Endodermal cell (in vitro differentiated cells): Measurements from ENCODE around the gene PNRC1. TPM values are rescaled to one million over a fixed set of nuclear protein-coding genes. Genes with fewer than 3 reads are reported as not detected.

Experiments used
- DNase-seq: peaks from one replicate; pipeline ENCODE4 v3.0.0-alpha.2; 2017
- H3K27ac ChIP-seq: 2 replicates; pipeline ENCODE4 v1.5.1; 2013; ENCODE audit warnings: mild to moderate bottlenecking, low read depth, low read length, moderate library complexity
- H3K27me3 ChIP-seq: 2 replicates; pipeline ENCODE4 v1.6.1; 2013; ENCODE audit warnings: mild to moderate bottlenecking, low read length, moderate library complexity; ENCODE audit not compliant: insufficient read depth, control insufficient read depth, poor library complexity, severe bottlenecking
- H3K36me3 ChIP-seq: 2 replicates; pipeline ENCODE4 v1.7.0; 2013; ENCODE audit warnings: mild to moderate bottlenecking, low read length, moderate library complexity; ENCODE audit not compliant: control insufficient read depth, insufficient read depth
- H3K4me1 ChIP-seq: one replicate; pipeline ENCODE4 v1.7.0; 2013; ENCODE audit warnings: low read length; ENCODE audit not compliant: control insufficient read depth, insufficient read depth
- H3K4me3 ChIP-seq: 2 replicates; pipeline ENCODE4 v1.5.1; 2013; ENCODE audit warnings: mild to moderate bottlenecking, low read length, moderate library complexity
- H3K9ac ChIP-seq: 2 replicates; pipeline ENCODE4 v1.6.1; 2013; ENCODE audit warnings: mild to moderate bottlenecking, low read length, moderate library complexity; ENCODE audit not compliant: poor library complexity, severe bottlenecking; ENCODE audit errors: extremely low read depth
- H3K9me3 ChIP-seq: 2 replicates; pipeline ENCODE4 v1.6.1; 2013; ENCODE audit warnings: mild to moderate bottlenecking, low read length, moderate library complexity; ENCODE audit not compliant: control insufficient read depth
- H3K27ac Mint-ChIP-seq: 2 replicates; pipeline ENCODE4 v1.8.0; 2020; ENCODE audit warnings: mixed read lengths
- H3K27me3 Mint-ChIP-seq: 2 replicates; pipeline ENCODE4 v1.8.0; 2021; ENCODE audit warnings: mild to moderate bottlenecking, mixed read lengths; ENCODE audit not compliant: insufficient read depth
- H3K36me3 Mint-ChIP-seq: 2 replicates; pipeline ENCODE4 v1.8.0; 2020; ENCODE audit warnings: low read depth, mixed read lengths
- H3K4me1 Mint-ChIP-seq: 2 replicates; pipeline ENCODE4 v1.8.0; 2020; ENCODE audit warnings: mixed read lengths
- H3K4me3 Mint-ChIP-seq: 2 replicates; pipeline ENCODE4 v1.8.0; 2020; ENCODE audit warnings: mild to moderate bottlenecking, moderate library complexity, mixed read lengths
- H3K9me3 Mint-ChIP-seq: 2 replicates; pipeline ENCODE4 v1.8.0; 2020; ENCODE audit warnings: mild to moderate bottlenecking, mixed read lengths
- WGBS, 2 experiments: methylation state at CpG; one replicate each; pipeline versions ENCODE4 v1.1.5 to v1.1.7; 2013; ENCODE audit warnings: missing lambda C conversion rate in 2 of 2, mixed read lengths in 1 of 2; ENCODE audit not compliant: insufficient coverage in 1 of 2, insufficient read length in 1 of 2; 5-methylcytosine and 5-hydroxymethylcytosine counted together
- total RNA-seq, 2 donors: library from RNA; stranded (reverse); fragmentation: NEBNext Ultra II Directional in 1 of 2; extraction: Animal tissue kit (Norgen Biotek cat#: 25700) in 1 of 2; gene quantifications; 2 replicates in 1 of 2; 3 replicates in 1 of 2; pipeline ENCODE4 v1.2.1, GENCODE V29; 2021
- TF ChIP-seq, protein P1 (sequence below): fragments of 200-600 bp; sonication (generic); conservative IDR thresholded peaks from 2 replicates; pipeline ENCODE4 v1.5.0; 2021; ENCODE audit warnings: antibody characterized with exemption, mild to moderate bottlenecking

PNRC1 gene
- total RNA-seq, 2 donors from 2014 or later: 105 to 118 TPM

DNA sequence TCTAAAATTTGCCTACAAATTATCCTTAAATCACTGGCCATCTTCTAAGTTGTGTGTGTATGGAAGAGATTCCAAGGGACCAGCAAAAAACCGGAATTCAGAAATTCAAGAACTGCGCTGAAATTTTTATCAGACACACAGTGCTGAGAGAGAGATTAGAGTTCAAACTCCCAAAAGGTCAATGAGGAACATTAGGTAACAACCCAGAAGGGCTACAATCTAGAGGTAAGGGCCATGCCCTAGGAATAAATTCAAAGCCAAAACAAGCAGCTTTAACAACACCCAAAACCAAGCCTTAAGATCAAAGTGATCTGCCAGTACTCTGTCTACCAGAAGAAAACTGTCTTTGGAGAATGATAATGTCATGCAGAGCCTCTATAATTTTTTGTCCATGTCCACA, 19.6 kb downstream of the PNRC1 start:
- Histone ChIP-seq H3K4me1 (no peaks in the 10 kb centered on the region), H3K27me3 (no peaks in the 10 kb centered on the region), H3K27ac (no peak overlapping the region), H3K9me3 (peaks cover 2% of the 10 kb centered on the region), H3K4me3 (no peak overlapping the region), H3K9ac (no peak overlapping the region), H3K36me3 (peaks cover 28% of the 10 kb centered on the region)
- no peak for DNase-seq
- H3K36me3 Mint-ChIP-seq: peaks cover 28% of the 10 kb centered on the region
- no peak overlapping the region for H3K27ac Mint-ChIP-seq
- H3K9me3 Mint-ChIP-seq: no peaks in the 10 kb centered on the region
- no peak overlapping the region for H3K4me3 Mint-ChIP-seq
- H3K27me3 Mint-ChIP-seq: no peaks in the 10 kb centered on the region
- 94 to 97% methylated on average over 2 of the region's 2 CpGs for WGBS, 2 experiments
- H3K4me1 Mint-ChIP-seq: no peaks in the 10 kb centered on the region
- TF ChIP-seq, protein P1, sequence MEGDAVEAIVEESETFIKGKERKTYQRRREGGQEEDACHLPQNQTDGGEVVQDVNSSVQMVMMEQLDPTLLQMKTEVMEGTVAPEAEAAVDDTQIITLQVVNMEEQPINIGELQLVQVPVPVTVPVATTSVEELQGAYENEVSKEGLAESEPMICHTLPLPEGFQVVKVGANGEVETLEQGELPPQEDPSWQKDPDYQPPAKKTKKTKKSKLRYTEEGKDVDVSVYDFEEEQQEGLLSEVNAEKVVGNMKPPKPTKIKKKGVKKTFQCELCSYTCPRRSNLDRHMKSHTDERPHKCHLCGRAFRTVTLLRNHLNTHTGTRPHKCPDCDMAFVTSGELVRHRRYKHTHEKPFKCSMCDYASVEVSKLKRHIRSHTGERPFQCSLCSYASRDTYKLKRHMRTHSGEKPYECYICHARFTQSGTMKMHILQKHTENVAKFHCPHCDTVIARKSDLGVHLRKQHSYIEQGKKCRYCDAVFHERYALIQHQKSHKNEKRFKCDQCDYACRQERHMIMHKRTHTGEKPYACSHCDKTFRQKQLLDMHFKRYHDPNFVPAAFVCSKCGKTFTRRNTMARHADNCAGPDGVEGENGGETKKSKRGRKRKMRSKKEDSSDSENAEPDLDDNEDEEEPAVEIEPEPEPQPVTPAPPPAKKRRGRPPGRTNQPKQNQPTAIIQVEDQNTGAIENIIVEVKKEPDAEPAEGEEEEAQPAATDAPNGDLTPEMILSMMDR: no peak

DNA sequence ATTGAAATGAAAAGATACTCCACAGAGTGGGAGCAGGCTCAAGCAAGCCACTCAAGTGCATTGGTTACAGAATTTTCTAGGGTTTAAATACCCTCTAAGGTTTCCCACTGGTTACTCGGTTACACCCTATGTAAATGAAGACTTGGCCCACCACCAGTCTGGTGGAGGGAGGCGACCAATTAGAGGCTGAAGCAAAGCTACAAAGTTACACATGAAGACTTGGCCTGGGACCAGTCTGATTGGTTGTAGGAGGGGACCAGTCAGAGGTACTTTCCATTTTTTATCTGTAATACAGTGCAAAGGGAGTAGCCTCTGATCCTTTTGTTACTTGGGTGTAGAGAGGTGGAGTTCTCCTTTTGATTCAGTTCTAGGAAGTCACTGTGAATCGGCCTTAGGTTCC, 29.7 kb downstream of the PNRC1 start:
- no peak for DNase-seq
- Histone ChIP-seq H3K27me3 (no peaks in the 10 kb centered on the region), H3K9me3 (no peaks in the 10 kb centered on the region), H3K36me3 (peaks cover 17% of the 10 kb centered on the region), H3K27ac (no peak overlapping the region), H3K9ac (no peak overlapping the region), H3K4me1 (no peaks in the 10 kb centered on the region), H3K4me3 (no peak overlapping the region)
- H3K9me3 Mint-ChIP-seq: no peaks in the 10 kb centered on the region
- peaks cover 2% of the 10 kb centered on the region for H3K36me3 Mint-ChIP-seq
- no peaks in the 10 kb centered on the region for H3K27me3 Mint-ChIP-seq
- TF ChIP-seq, protein P1: no peak
- H3K4me1 Mint-ChIP-seq: no peaks in the 10 kb centered on the region
- H3K4me3 Mint-ChIP-seq: no peak overlapping the region
- WGBS, 2 experiments: 93 to 100% methylated on average over 2 to 3 of the region's 3 CpGs
- H3K27ac Mint-ChIP-seq: no peak overlapping the region

DNA sequence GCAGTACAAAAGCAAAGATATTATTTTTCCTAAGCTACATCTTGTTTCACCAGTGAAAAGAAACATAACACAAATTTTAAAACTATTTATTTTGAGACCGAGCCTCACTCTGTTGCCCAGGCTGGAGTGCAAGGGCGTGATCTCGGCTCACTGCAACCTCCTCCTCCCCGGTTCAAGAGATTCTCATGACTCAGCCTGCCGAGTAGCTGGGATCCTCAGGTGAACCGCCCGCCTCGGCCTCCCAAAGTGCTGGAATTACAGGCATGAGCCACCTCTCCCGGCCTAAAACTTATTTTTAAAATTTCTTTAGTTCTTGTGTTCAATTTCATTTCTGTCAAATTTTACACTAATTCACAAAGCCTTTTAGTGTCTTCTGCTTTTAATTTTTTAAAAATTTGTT, 31.4 kb downstream of the PNRC1 start:
- Histone ChIP-seq H3K27me3 (no peaks in the 10 kb centered on the region), H3K9me3 (no peaks in the 10 kb centered on the region), H3K9ac (no peak overlapping the region), H3K36me3 (peaks cover 6% of the 10 kb centered on the region), H3K4me1 (no peaks in the 10 kb centered on the region), H3K27ac (no peak overlapping the region), H3K4me3 (no peak overlapping the region)
- DNase-seq: no peak
- 90 to 100% methylated on average over 1 to 9 of the region's 9 CpGs for WGBS, 2 experiments
- TF ChIP-seq, protein P1: no peak
- Mint-ChIP-seq H3K36me3 (no peaks in the 10 kb centered on the region), H3K4me3 (no peak overlapping the region), H3K27ac (no peak overlapping the region), H3K27me3 (peaks cover 11% of the 10 kb centered on the region), H3K9me3 (no peaks in the 10 kb centered on the region), H3K4me1 (peaks cover 3% of the 10 kb centered on the region)
